Measurements from ENCODE around the gene PRSS53. TPM values are rescaled to one million over a fixed set of nuclear protein-coding genes. Genes with fewer than 3 reads are reported as not detected.

The PRSS53 gene
- total RNA-seq, 3 donors from 2014 or later: 1.1 to 2.7 (median 1.3) TPM

DNA sequence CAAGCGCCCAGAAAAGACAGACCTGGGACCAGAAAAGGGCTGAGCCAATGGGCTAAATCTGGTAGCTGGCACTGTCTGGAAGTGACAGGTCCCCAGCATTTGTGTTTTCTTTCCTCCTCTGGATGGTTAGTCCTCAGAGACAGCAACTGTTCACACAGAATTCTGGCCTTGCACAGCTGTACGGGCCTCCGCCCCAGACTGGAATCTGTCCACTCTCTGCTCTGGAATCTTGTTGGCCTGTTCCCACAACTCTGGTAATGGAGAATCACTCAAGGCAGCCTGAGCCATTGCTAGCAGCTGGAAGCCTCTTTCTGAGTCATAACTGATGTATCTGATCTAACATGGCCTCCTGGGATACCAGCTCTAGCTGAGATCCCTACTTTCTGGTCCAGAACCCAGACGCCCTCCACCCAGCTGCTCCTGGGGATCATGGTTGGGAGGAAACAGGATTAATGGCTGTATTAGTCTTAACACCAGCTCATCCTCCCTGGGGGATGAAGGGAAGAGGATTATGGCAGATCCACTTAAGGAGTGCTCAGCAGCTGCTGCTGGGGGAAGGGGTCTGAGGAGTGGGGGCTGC lies 23.8 kb downstream of the PRSS53 start:
- Histone ChIP-seq H3K36me3 (ENCODE audit: low read depth) (no peaks in the 10 kb centered on the region), H3K4me1 (ENCODE audit: low read depth) (peaks cover 6% of the 10 kb centered on the region), H3K9me3 (no peaks in the 10 kb centered on the region), H3K4me3 (no peak overlapping the region)
- intact Hi-C loops (cut with DNase I, micrococcal nuclease): no loop called here
- DNase-seq (peak in 1 of 3 donors; percentile 21), ATAC-seq (peak; percentile 59)
- TF ChIP-seq, protein P1, sequence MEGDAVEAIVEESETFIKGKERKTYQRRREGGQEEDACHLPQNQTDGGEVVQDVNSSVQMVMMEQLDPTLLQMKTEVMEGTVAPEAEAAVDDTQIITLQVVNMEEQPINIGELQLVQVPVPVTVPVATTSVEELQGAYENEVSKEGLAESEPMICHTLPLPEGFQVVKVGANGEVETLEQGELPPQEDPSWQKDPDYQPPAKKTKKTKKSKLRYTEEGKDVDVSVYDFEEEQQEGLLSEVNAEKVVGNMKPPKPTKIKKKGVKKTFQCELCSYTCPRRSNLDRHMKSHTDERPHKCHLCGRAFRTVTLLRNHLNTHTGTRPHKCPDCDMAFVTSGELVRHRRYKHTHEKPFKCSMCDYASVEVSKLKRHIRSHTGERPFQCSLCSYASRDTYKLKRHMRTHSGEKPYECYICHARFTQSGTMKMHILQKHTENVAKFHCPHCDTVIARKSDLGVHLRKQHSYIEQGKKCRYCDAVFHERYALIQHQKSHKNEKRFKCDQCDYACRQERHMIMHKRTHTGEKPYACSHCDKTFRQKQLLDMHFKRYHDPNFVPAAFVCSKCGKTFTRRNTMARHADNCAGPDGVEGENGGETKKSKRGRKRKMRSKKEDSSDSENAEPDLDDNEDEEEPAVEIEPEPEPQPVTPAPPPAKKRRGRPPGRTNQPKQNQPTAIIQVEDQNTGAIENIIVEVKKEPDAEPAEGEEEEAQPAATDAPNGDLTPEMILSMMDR (IDR thresholded peaks at IDR 0.05): no peak

DNA sequence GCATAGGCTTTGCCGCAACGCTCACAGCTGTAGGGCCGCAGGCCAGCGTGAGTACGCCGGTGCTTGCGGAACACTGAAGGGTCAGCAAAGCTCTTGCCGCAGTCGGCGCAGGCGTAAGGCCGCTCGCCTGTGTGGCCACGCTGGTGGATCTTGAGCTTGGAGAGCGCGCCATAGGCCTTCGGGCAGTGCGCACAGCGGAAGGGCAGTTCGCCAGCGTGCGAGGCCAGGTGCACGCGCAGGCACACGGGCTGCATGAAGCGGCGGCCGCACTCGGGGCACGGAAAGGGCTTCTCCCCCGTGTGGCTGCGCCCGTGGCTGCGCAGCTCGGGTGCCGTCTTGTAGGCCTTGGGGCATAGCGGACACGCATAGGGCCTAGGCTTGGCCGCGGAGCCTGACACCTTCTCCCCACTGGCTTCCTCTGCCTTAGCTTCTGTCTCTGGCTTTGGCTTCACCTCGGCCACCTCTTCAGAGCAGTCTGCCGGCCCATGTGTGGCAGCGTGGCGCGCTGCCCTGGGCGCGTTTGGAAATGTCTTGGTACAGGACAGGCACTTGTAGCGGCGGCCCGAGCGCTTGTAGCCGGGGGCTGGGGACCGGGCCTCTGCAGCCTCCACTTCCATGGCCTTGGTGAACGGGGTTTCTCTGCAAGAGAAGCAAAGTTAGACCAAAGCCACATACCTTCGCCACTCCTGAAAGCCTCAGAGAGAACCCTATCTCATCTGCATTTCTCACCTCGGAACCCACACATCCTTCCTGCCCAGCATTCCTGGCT lies 24.7 kb downstream of the PRSS53 start:
- DNase-seq (no peak), ATAC-seq (peak; percentile 47)
- TF ChIP-seq, protein P1 (IDR thresholded peaks at IDR 0.05): no peak

DNA sequence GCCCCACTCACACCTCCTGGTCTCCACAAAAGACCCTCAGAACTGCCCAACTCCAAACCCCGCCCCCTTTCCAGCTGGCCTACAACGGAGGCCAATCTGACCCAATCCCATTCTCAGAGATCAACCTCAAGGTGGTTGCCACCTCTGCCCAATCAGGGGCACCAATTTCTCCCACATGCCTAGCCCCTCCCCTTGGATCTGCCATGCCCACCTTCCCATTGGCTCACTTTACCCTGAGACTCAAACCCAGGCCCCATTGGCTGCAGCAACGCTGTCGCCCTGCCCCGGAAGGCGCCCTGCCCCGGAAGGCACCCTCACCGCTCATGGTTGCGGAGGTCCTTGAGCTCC lies 25.3 kb downstream of the PRSS53 start:
- intact Hi-C loops (cut with DNase I, micrococcal nuclease): no loop called here
- Histone ChIP-seq H3K4me1 (ENCODE audit: low read depth) (peaks cover 6% of the 10 kb centered on the region), H3K9me3 (no peaks in the 10 kb centered on the region), H3K36me3 (ENCODE audit: low read depth) (no peaks in the 10 kb centered on the region), H3K4me3 (no peak overlapping the region)
- ATAC-seq (no peak), DNase-seq (no peak)
- TF ChIP-seq, protein P1 (IDR thresholded peaks at IDR 0.05): no peak

More for the DNA sequence above, 24.7 kb downstream of the PRSS53 start:
- H3K4me3 ChIP-seq: no peak overlapping the region
- intact Hi-C loops (cut with DNase I, micrococcal nuclease): no loop called here
- H3K36me3 ChIP-seq (ENCODE audit: low read depth): no peaks in the 10 kb centered on the region
- H3K9me3 ChIP-seq: no peaks in the 10 kb centered on the region
- peaks cover 6% of the 10 kb centered on the region for H3K4me1 ChIP-seq (ENCODE audit: low read depth)

DNA sequence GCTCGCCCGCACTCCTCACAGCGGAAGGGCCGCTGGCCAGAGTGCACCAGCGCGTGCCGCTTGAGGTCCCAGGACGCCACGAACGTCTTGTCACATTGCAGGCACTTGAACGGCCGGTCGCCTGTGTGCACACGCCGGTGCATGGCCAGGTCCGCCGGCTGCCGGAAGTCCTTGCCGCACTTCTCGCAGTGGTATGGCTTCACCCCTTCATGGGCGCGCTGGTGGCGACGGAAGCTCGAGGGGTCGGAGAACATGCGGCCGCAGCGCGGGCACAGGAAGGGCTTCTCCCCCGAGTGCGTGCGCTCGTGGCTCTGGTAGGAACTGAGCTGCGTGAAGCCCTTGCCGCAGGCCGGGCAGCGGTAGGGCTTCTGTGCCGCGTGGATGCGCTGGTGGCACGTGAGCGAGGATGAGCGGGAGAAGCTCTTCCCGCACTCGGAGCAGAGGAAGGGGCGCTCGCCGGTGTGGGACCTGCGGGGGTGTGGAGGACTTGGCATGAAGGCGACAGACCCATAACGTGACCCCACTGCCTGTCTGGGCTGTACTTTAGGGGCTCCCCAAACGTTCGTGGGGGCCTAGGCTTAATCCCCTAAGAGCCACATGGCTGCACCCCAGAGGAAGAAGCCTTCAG lies 26.8 kb downstream of the PRSS53 start:
- no peak for ATAC-seq
- intact Hi-C loops (cut with DNase I, micrococcal nuclease): no loop called here
- H3K9me3 ChIP-seq: no peaks in the 10 kb centered on the region
- TF ChIP-seq, protein P1 (IDR thresholded peaks at IDR 0.05): no peak
- no peak overlapping the region for H3K4me3 ChIP-seq
- no peaks in the 10 kb centered on the region for H3K36me3 ChIP-seq (ENCODE audit: low read depth)
- peaks cover 6% of the 10 kb centered on the region for H3K4me1 ChIP-seq (ENCODE audit: low read depth)
- DNase-seq: no peak

DNA sequence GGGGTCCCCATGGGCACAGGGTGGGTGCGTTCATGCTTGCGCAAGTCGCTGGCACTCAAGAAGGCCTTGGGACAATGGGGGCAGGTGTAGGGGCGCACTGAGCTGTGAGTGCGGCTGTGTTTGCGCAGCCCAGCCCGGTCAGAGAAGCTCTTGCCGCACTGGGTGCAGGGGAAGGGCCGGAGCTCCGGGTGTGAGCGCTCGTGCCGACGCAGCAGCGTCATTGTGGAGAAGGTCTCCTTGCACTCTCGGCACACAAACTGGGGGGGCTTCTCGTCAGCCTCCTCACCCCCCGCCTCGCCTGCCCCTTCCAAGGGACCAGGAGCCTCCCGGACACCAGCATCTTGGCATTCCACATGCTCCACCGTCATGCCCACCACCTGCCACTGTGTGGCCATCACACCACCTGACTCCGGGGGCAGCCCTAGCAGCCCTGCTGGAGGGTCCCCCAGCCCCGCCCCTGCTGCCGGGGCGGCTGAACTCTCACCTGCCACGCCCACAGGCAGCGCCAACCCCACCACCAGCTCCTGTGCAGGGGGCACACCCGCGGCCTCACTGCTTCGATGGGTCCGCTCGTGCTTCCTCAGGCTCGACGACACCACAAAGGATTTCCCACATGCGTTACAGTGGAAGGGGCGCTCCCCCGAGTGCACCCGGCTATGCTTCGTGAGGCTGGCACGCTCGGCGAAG lies 27.5 kb downstream of the PRSS53 start:
- H3K36me3 ChIP-seq (ENCODE audit: low read depth): no peaks in the 10 kb centered on the region
- ATAC-seq (no peak), DNase-seq (no peak)
- no peaks in the 10 kb centered on the region for H3K9me3 ChIP-seq
- H3K4me3 ChIP-seq: no peak overlapping the region
- peaks cover 6% of the 10 kb centered on the region for H3K4me1 ChIP-seq (ENCODE audit: low read depth)
- intact Hi-C loops (cut with DNase I, micrococcal nuclease): no loop called here
- TF ChIP-seq, protein P1 (IDR thresholded peaks at IDR 0.05): no peak

Data from mucosa of descending colon (tissue), 3 donors.